Activated CD4-positive, alpha-beta T cell treated with anti-CD3 and anti-CD28 coated beads, Interleukin-2, amount 10 ng/mL, durations not matched to agents 7 days and 5 days (primary cell): Measurements from ENCODE around the gene PIK3R3. TPM values are rescaled to one million over a fixed set of nuclear protein-coding genes. Genes with fewer than 3 reads are reported as not detected.

ENCODE experiments used
- CTCF ChIA-PET: fragments of 350-600 bp; sonication (Branson Sonifier 250); formaldehyde crosslinking; loops from one replicate; lab custom pipeline; 2021; ENCODE audit warnings: antibody characterized with exemption; lab: Charles Lee
- POLR2A ChIA-PET: fragments of 350-600 bp; sonication (Branson Sonifier 250); formaldehyde crosslinking; loops from one replicate; lab custom pipeline; 2021; ENCODE audit warnings: antibody characterized with exemption; lab: Charles Lee
- DNase-seq: peaks from one replicate; pipeline ENCODE4 v3.0.0-alpha.2; 2020
- H3K27ac Mint-ChIP-seq: one replicate; pipeline ENCODE4 v1.8.0; 2021; ENCODE audit warnings: mild to moderate bottlenecking, moderate library complexity, mixed read lengths
- H3K27me3 Mint-ChIP-seq: one replicate; pipeline ENCODE4 v1.8.0; 2021; ENCODE audit warnings: mixed read lengths
- H3K36me3 Mint-ChIP-seq: one replicate; pipeline ENCODE4 v1.8.0; 2021; ENCODE audit warnings: low read depth, mixed read lengths
- H3K4me1 Mint-ChIP-seq: one replicate; pipeline ENCODE4 v1.8.0; 2021; ENCODE audit warnings: mixed read lengths
- H3K4me3 Mint-ChIP-seq: one replicate; pipeline ENCODE4 v1.8.0; 2021; ENCODE audit warnings: mild to moderate bottlenecking, moderate library complexity, mixed read lengths
- H3K9me3 Mint-ChIP-seq: one replicate; pipeline ENCODE4 v1.8.0; 2021; ENCODE audit warnings: mixed read lengths
- total RNA-seq, 2 experiments: library from RNA; stranded (reverse); gene quantifications; one replicate each; pipeline ENCODE4 v1.2.3, GENCODE V29; 2021

The PIK3R3 gene
- total RNA-seq, 2 experiments from 2014 or later, result 3.5 to 3.9 TPM

- no peak overlapping the region for H3K27ac Mint-ChIP-seq
- CTCF ChIA-PET, result interaction anchor here (0.6 to 1.4 kb wide), 4 partner anchors 9 to 93 kb away, joined by 3 to 7 read pairs (median 4); partner anchors contain the start of gene PIK3R3
- H3K36me3 Mint-ChIP-seq, result no peaks in the 10 kb centered on the region
Measured at GRCh38 chr1:46148318-46148717, 15.9 kb upstream of the PIK3R3 start.

GRCh38 chr1:46137916-46138315 lies 5.5 kb upstream of the PIK3R3 start:
- Mint-ChIP-seq H3K27ac (no peak overlapping the region), H3K9me3 (no peaks in the 10 kb centered on the region), H3K36me3 (no peaks in the 10 kb centered on the region), H3K27me3 (peaks cover 41% of the 10 kb centered on the region), H3K4me1 (peaks cover 9% of the 10 kb centered on the region), H3K4me3 (no peak overlapping the region)
- no peak for DNase-seq
- CTCF ChIA-PET, result interaction anchor here (0.6 to 1.1 kb wide), 2 partner anchors 18 to 53 kb away, joined by 3 read pairs; no protein-coding TSS in a partner anchor
- POLR2A ChIA-PET, result no interaction called here

More at GRCh38 chr1:46148318-46148717, 15.9 kb upstream of the PIK3R3 start:
- POLR2A ChIA-PET, result no interaction called here
- H3K27me3 Mint-ChIP-seq, result no peaks in the 10 kb centered on the region
- H3K9me3 Mint-ChIP-seq, result no peaks in the 10 kb centered on the region
- H3K4me1 Mint-ChIP-seq, result no peaks in the 10 kb centered on the region
- no peak overlapping the region for H3K4me3 Mint-ChIP-seq
- DNase-seq, result no peak

DNA sequence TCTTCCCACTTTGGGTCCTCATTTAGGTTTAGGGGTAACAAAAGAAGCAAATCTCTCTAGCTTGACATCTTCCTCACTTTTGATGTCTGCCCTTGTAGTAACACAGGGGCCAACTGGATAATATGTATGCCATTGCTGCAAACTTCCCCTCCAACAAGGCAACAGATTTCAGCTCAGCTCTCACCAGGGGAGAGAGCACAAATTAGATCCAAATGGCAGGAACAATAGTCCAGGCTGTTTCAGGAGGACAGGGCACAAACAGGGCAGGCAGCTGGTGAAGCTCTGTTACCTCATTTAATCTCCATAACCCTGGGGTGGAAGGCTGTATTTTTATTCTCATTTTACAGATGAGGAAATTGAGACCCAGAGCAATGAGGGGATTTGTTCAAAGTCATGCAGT lies 4.3 kb upstream of the PIK3R3 start:
- CTCF ChIA-PET, result interaction anchor here (0.6 kb wide), 1 partner anchor 11 kb away, joined by 4 read pairs; no protein-coding TSS in a partner anchor
- Mint-ChIP-seq H3K4me3 (no peak overlapping the region), H3K36me3 (no peaks in the 10 kb centered on the region), H3K9me3 (no peaks in the 10 kb centered on the region), H3K27ac (no peak overlapping the region), H3K27me3 (peaks cover 47% of the 10 kb centered on the region), H3K4me1 (peaks cover 15% of the 10 kb centered on the region)
- POLR2A ChIA-PET, result no interaction called here
- DNase-seq, result no peak

- ChIA-PET POLR2A (no interaction called here), CTCF (interaction anchor here (0.9 to 1.4 kb wide), 4 partner anchors 11 to 88 kb away, joined by 3 to 6 read pairs (median 4); no protein-coding TSS in a partner anchor)
- H3K4me1 Mint-ChIP-seq, result peaks cover 25% of the 10 kb centered on the region
- peaks cover 59% of the 10 kb centered on the region for H3K27me3 Mint-ChIP-seq
- no peak overlapping the region for H3K27ac Mint-ChIP-seq
- no peaks in the 10 kb centered on the region for H3K9me3 Mint-ChIP-seq
- no peak for DNase-seq
- H3K36me3 Mint-ChIP-seq, result no peaks in the 10 kb centered on the region
- H3K4me3 Mint-ChIP-seq, result no peak overlapping the region
Measured at GRCh38 chr1:46134660-46135331, 2.4 kb upstream of the PIK3R3 start.

DNA sequence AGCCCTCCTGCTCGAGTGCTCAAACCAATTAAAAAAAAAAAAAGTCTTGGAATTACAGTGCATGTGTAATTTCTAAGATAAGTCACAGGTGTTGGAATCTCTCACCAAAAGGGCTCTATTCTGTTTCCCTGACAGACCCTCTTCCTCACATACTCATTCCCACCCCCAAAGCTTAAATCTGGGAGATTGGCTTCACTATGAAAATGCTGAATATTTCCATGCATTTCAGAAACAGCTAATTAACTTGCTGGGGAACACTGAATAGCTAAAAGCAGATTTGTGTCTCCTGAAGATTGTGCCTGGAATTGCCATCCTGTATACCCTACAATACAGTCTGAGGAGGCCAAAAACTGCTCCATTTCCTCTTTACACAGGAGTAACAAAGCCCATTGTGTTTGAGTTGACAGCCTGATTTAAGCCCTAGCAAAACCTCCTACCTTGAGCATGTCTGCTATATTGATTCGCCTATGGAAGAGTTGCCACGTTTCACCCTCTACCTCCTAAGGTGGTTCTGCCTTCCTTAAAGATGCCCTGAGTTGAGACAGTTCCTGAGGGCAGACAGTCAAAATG lies 1.4 kb upstream of the PIK3R3 start:
- Mint-ChIP-seq H3K27me3 (peaks cover 63% of the 10 kb centered on the region), H3K36me3 (peaks cover 2% of the 10 kb centered on the region), H3K4me3 (peak overlapping the region; percentile 87), H3K9me3 (no peaks in the 10 kb centered on the region), H3K4me1 (peaks cover 25% of the 10 kb centered on the region), H3K27ac (peak overlapping the region; percentile 15)
- CTCF ChIA-PET, result interaction anchor here (1.3 kb wide), 1 partner anchor 16 kb away, joined by 3 read pairs; no protein-coding TSS in a partner anchor
- DNase-seq, result no peak
- POLR2A ChIA-PET, result no interaction called here

DNA sequence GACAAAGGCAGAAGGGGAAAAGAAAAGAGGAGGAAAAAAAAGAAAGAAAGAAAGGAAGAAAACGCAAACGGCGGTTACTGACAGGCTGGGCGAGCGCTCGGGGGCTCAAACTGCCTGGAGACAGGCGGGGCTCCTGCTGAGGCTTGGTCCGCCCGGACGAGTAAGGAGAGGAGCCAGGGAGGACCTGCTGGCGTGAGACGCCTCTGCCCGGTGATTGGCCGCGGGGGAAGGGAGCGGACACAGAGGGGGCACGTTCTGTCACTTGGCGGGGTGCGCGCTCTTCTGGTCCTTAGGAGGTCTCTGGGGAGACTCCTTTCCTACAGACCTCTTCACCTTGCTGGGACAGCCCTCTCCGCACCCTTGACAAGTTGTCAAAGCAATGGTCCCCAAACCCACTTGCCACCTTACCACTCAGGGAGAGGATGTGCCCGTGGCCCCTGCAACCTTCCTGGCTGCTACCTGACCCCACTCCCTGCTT lies 791 bp upstream of the PIK3R3 start:
- peaks cover 2% of the 10 kb centered on the region for H3K36me3 Mint-ChIP-seq
- H3K27ac Mint-ChIP-seq, result peak overlapping the region; percentile 96
- no peaks in the 10 kb centered on the region for H3K9me3 Mint-ChIP-seq
- H3K4me1 Mint-ChIP-seq, result peaks cover 25% of the 10 kb centered on the region
- ChIA-PET POLR2A (no interaction called here), CTCF (interaction anchor here (1.3 kb wide), 1 partner anchor 15 kb away, joined by 3 read pairs; no protein-coding TSS in a partner anchor)
- no peak for DNase-seq
- peaks cover 63% of the 10 kb centered on the region for H3K27me3 Mint-ChIP-seq
- peak overlapping the region; percentile 87 for H3K4me3 Mint-ChIP-seq

DNA sequence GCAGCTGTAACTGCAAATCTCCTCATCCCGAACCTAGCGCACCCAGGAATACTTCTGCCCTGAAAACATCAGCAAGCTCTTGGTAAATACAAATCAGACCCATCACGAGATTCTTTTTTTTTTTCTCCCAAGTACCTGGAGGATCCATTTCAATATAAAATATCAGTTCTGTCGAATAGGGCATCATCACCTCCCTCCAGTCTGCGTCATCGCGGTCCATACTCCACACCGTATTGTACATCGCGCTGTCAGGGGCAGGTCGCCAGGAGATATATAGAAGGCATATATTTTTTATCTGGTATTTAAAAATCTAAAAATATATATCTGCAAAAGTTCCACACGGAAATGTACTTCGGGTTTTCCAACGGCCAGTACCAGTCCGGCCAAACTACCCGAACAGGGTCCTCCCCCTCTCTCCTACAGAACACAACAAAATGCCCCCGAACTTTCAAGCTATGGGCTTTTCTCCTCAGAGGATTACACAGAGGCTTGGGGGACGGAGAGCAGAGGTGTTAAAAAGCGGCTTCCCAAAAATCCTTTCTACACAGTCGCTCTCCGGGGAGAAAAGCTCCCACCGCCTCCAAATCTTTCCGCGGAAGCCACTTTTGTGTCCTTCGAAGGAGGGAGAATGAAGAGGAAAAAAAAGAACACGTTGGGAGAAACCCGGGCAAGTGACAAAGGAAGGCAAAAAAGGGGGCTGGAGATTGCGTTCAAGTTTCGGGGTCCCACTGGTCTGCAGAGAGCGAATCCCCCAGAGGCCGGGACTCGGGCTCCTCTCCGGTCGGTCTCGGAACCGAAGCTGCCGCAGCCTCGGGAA lies 509 bp downstream of the PIK3R3 start:
- Mint-ChIP-seq H3K27ac (peak overlapping the region; percentile 83), H3K4me3 (peak overlapping the region; percentile 87), H3K36me3 (peaks cover 2% of the 10 kb centered on the region), H3K4me1 (peaks cover 25% of the 10 kb centered on the region), H3K9me3 (no peaks in the 10 kb centered on the region), H3K27me3 (peaks cover 64% of the 10 kb centered on the region)
- ChIA-PET POLR2A (interaction anchor here (0.5 kb wide), 1 partner anchor 358 kb away, joined by 6 read pairs; no protein-coding TSS in a partner anchor), CTCF (interaction anchor here (0.5 to 0.8 kb wide), 2 partner anchors 16 to 36 kb away, joined by 3 to 4 read pairs; no protein-coding TSS in a partner anchor)
- DNase-seq, result peak; percentile 33

DNA sequence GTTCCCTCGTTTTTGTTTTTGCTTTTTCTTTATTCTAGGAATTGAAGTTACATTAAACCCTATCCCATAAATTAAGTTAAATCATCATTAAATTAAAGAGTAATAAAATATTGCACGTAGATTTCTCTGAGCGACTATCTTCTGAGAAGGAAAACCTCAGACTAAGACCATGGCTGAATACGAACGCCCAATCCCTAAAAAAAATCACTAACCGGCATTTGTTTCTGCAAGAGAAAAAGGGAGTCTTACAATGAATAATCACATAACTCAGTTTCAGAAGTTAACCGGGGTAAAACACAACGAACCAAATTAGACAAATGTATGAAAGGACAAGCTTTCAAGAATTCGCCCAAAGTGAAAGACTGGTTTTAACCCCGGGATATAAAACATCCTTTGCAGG lies 1.3 kb downstream of the PIK3R3 start:
- CTCF ChIA-PET, result no interaction called here
- no peak for DNase-seq
- Mint-ChIP-seq H3K9me3 (no peaks in the 10 kb centered on the region), H3K27me3 (peaks cover 56% of the 10 kb centered on the region), H3K36me3 (peaks cover 2% of the 10 kb centered on the region), H3K4me1 (peaks cover 25% of the 10 kb centered on the region), H3K4me3 (peak overlapping the region; percentile 87), H3K27ac (no peak overlapping the region)
- POLR2A ChIA-PET, result no interaction called here

DNA sequence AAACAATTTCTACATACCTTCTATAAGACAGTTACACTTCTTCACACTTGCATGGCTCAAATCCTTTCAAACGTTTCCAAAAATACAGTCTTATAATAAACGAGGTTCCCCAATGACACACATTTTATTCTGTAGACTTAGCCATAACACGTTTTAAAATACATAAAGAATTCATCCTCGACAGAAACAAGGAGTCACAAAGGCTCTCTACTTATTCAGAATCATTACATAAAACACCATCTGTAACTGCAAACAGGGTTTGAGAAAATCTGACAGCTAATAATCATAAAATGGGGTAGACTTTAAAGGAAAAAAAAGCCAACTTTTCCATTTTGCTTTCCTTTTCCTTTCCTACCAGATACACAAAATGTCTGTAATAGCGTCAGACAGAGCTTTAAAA lies 1.8 kb downstream of the PIK3R3 start:
- CTCF ChIA-PET, result no interaction called here
- peaks cover 54% of the 10 kb centered on the region for H3K27me3 Mint-ChIP-seq
- H3K36me3 Mint-ChIP-seq, result peaks cover 2% of the 10 kb centered on the region
- peaks cover 25% of the 10 kb centered on the region for H3K4me1 Mint-ChIP-seq
- POLR2A ChIA-PET, result no interaction called here
- no peak for DNase-seq
- H3K9me3 Mint-ChIP-seq, result no peaks in the 10 kb centered on the region
- no peak overlapping the region for H3K27ac Mint-ChIP-seq
- no peak overlapping the region for H3K4me3 Mint-ChIP-seq

GRCh38 chr1:46130121-46130520 lies 2.3 kb downstream of the PIK3R3 start:
- CTCF ChIA-PET, result no interaction called here
- peaks cover 2% of the 10 kb centered on the region for H3K36me3 Mint-ChIP-seq

GRCh38 chr1:46128344-46128743 lies 4.1 kb downstream of the PIK3R3 start:
- Mint-ChIP-seq H3K36me3 (peaks cover 2% of the 10 kb centered on the region), H3K27ac (no peak overlapping the region), H3K27me3 (peaks cover 40% of the 10 kb centered on the region), H3K4me3 (no peak overlapping the region), H3K9me3 (no peaks in the 10 kb centered on the region), H3K4me1 (peaks cover 16% of the 10 kb centered on the region)
- POLR2A ChIA-PET, result no interaction called here
- DNase-seq, result no peak
- CTCF ChIA-PET, result interaction anchor here (0.5 kb wide), 1 partner anchor 386 kb away, joined by 4 read pairs; no protein-coding TSS in a partner anchor

More at GRCh38 chr1:46130121-46130520, 2.3 kb downstream of the PIK3R3 start:
- Mint-ChIP-seq H3K27ac (no peak overlapping the region), H3K27me3 (peaks cover 54% of the 10 kb centered on the region), H3K4me1 (peaks cover 25% of the 10 kb centered on the region), H3K4me3 (no peak overlapping the region), H3K9me3 (no peaks in the 10 kb centered on the region)
- POLR2A ChIA-PET, result no interaction called here
- DNase-seq, result no peak

GRCh38 chr1:46118856-46119255 lies 13.6 kb downstream of the PIK3R3 start:
- no peak for DNase-seq
- H3K36me3 Mint-ChIP-seq, result no peaks in the 10 kb centered on the region
- H3K4me1 Mint-ChIP-seq, result peaks cover 6% of the 10 kb centered on the region
- H3K9me3 Mint-ChIP-seq, result no peaks in the 10 kb centered on the region
- ChIA-PET POLR2A (no interaction called here), CTCF (interaction anchor here (0.6 to 1.4 kb wide), 2 partner anchors 15 to 606 kb away, joined by 3 read pairs; no protein-coding TSS in a partner anchor)
- peaks cover 1% of the 10 kb centered on the region for H3K27me3 Mint-ChIP-seq
- H3K27ac Mint-ChIP-seq, result no peak overlapping the region
- H3K4me3 Mint-ChIP-seq, result no peak overlapping the region
